HG03097 (cell line): Measurements from ENCODE around the gene STK16.
A peak's percentile ranks its signal among the peaks of the same experiment; 100 is the strongest.
"Not testable (repeated sequence)": the region's sequence is repeated elsewhere in the genome, so short reads cannot be mapped to it uniquely, and the experiment has no call there.

Experiments
- ATAC-seq: cut with Tn5 transposase; IDR thresholded peaks from one replicate; pipeline ENCODE4 v1.9.1; 2021; ENCODE audit not compliant: unreplicated experiment, low FRiP score

Gene STK16

DNA sequence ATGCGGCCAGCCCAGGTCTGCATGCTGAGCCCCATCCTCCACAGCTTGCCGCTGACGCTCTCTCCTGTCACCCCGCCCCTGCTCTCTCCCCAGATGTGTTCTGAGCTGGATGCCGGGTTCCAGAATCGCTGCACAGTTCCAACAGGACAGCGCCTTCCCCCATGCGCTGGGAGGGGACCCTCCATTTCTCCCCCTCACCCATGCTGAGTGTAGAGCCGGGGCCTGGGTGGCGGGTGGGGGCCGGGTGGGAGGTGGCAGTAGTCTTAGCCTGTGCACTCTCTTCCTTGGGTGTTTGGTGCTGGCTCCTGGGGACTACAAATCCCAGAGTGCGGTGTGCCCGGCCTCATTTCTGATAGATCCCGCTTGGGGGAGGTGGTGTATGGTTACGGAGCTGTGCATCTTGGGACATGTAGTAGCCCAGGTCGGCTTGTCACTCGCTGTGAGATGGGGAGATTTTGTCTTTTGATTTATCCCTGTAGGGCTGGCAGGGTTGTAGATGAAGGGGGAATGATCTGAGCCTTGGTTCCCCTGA, 40.7 kb downstream of the STK16 start:
- no peak for ATAC-seq

GRCh38 chr2:219286436-219287115, 41.3 kb downstream of the STK16 start:
- no peak for ATAC-seq

- ATAC-seq: not testable (repeated sequence)
Measured at GRCh38 chr2:219287116-219287440, 41.8 kb downstream of the STK16 start.

DNA sequence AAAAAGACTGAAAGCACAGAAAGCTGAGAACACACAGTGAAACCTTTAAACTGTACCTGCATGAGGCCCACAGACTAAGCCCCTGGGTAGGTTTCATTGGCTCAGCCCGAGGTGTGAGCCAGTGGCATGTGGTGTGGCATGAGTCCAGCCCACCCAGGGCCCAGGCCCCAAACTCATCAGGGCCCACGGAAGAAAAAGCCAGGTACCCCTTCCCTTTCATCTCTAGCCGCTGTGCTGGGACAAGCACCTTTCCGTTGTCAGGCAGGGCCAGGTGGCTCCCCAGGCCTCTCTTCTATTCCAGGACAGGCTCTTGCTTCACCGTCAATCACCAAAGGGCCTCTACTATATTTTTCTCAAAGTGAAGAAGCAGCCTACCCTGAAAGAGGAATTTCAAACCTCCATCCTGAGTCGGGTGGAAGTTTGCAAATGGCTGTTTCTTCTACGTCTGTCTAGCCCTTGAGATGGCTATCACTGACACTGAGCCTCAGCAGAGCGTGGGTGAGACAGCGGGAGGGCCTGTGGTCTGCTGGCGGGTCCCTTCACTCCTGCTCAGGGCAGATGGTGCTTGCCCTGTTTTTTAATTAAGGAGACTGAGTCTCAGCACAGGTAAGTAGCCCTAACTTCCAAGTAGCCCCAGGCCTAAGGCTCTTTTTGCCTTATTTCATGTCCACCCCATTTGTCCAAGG, 42.4 kb downstream of the STK16 start:
- ATAC-seq: no peak

- ATAC-seq: no peak
Measured at GRCh38 chr2:219289195-219289536, 43.9 kb downstream of the STK16 start.

GRCh38 chr2:219289537-219290361, 44.5 kb downstream of the STK16 start:
- no peak for ATAC-seq

DNA sequence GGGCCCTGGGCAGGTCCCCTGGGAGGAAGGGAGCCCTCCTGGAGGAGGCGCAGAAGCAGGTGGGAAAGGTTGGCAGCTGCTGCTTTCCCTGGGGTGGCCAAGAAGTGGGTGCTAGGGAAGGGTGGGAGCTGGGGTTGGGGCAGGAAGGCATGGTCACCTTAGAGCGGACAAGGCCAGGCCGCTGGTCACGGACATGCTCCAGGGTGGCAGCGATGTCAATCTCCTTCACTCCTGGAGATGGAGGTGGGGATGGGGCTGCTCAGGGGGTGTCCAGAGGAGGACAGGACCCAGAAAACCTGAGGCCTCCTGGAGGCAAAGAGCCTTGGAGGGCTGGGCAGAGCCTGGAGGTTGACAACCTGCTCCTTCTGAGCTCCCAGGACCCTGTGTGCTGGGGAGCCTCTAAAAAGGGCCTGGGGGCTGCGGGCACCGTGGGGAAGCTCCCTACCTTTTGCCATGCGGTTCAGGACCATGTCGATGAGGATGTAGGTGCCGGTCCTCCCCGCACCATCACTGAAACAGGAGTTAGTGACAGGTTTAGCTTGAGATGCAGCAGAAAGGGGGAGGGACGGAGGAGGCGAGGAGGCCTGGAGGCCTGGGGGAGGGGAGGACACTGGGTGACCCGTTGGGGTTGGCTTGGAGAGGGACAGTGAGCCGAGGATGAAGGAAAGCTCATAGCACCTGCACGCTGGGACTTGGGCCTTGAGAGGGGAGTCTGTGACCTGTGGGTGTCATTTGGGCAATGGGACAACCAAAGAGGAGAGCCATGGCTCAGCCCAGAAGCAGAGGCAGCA, 45.3 kb downstream of the STK16 start:
- no peak for ATAC-seq

DNA sequence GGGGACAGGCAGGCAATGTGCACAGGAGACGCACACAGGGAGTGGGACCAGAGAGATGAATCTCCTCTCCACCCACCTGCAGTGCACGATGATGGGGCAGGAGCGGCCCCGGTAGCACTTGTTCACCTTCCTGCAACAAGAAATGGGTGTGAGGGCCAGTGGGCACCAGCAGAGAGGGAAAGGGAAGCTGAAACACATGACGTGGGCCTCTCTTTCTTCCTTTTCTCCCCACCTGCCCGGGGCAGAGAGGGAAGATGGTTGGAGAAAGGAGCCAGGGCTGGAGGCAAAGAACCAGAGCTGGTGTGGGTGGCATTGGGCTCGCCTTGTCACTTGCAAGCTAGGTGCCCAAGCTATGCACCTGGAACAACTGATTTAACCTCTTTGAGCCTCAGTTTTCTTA, 46.1 kb downstream of the STK16 start:
- ATAC-seq: no peak

DNA sequence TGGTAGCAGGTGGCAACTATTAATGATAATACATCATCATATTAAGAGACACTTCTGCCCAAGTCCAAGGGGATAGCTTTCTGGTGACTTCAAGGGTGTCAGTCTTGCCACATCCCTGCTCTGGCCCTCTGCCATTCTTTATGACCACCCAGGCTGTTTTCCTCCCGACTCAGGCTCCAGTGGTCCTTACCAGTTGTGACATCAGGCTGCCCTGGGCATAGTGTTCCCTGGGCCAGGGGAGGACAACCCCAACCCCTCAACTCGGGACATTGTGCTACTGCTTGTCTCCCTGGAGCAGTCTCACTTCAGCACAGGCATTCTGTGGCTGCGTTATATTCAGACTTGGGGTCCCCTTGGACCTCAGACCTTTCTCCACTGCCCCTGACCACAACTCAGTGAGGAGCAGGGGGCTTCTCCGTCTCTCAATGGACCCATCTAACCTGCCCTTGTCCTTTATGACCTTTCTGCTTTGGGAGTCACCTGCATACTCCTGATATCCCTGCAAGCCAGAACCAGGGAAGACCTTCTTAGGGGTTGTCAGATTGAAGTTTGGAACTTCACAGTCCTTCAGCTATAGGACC, 46.7 kb downstream of the STK16 start:
- no peak for ATAC-seq

GRCh38 chr2:219292616-219293015, 47.3 kb downstream of the STK16 start:
- no peak for ATAC-seq

- ATAC-seq: no peak
Measured at GRCh38 chr2:219293736-219294231, 48.5 kb downstream of the STK16 start.

GRCh38 chr2:219294356-219295351, 49.4 kb downstream of the STK16 start:
- ATAC-seq: peak; percentile 90

- no peak for ATAC-seq
Measured at GRCh38 chr2:219296142-219296541, 50.9 kb downstream of the STK16 start.

- no peak for ATAC-seq
Measured at GRCh38 chr2:219296631-219297391, 51.5 kb downstream of the STK16 start.

- no peak for ATAC-seq
Measured at GRCh38 chr2:219297766-219298456, 52.6 kb downstream of the STK16 start.

GRCh38 chr2:219298759-219299371, 53.6 kb downstream of the STK16 start:
- no peak for ATAC-seq

DNA sequence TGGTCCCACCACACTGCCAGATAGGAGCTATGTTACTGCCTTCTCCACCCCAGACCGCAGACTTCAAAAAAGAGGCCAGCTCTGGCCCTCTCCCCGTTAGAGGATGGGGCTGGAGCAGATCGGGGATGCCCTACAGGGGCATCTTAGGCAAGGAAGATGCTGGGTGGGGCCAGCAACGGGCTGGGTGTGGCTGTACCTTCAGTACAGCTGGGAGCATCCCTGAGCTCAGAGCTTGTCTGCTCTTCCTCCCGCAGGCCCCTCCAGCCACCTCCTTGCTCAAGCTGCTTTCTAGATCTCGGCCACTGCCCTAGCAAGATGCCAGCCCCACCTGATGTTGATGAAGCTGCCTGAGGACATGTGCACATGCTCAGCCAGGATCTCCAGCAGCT, 54.1 kb downstream of the STK16 start:
- no peak for ATAC-seq
